Naive thymus-derived CD4-positive, alpha-beta T cell (primary cell): Measurements from ENCODE around the gene ZNF654. TPM values are rescaled to one million over a fixed set of nuclear protein-coding genes. Genes with fewer than 3 reads are reported as not detected.

ENCODE experiments used
- ATAC-seq: fragments of 150-1000 bp; cut with Tn5 transposase; 2 replicates; pipeline ENCODE4 v1.10.0; 2021; ENCODE audit warnings: mild to moderate bottlenecking, moderate library complexity
- CTCF ChIA-PET: fragments of 350-600 bp; sonication (Branson Sonifier 250); formaldehyde crosslinking; loops from one replicate; lab custom pipeline; 2021; ENCODE audit warnings: antibody characterized with exemption; lab: Charles Lee
- POLR2A ChIA-PET: fragments of 350-600 bp; sonication (Branson Sonifier 250); formaldehyde crosslinking; loops from one replicate; lab custom pipeline; 2021; ENCODE audit warnings: antibody characterized with exemption, inconsistent platforms; lab: Charles Lee
- DNase-seq, 9 donors: peaks; one replicate each; pipeline versions ENCODE4 v3.0.0 to v3.0.0-alpha.2; 2020 to 2022; ENCODE audit warnings: mixed read lengths in 1 of 9
- H3K27ac ChIP-seq: one replicate; pipeline ENCODE4 v1.7.0; 2013; ENCODE audit warnings: mild to moderate bottlenecking, low read depth, low read length, moderate library complexity
- H3K27me3 ChIP-seq, 2 donors: one replicate each; pipeline ENCODE4 v1.7.0; 2013; ENCODE audit warnings: low read length in 2 of 2, mild to moderate bottlenecking in 2 of 2, moderate library complexity in 2 of 2; ENCODE audit not compliant: control insufficient read depth in 2 of 2, insufficient read depth in 2 of 2
- H3K36me3 ChIP-seq, 3 experiments: 1 replicate in 2 of 3; 2 replicates in 1 of 3; pipeline ENCODE4 v1.7.0; 2013; ENCODE audit warnings: low read length in 3 of 3, mild to moderate bottlenecking in 3 of 3, moderate library complexity in 1 of 3; ENCODE audit not compliant: insufficient read depth in 3 of 3, control insufficient read depth in 2 of 3
- H3K4me1 ChIP-seq, 2 donors: one replicate each; pipeline ENCODE4 v1.7.0; 2013; ENCODE audit warnings: low read length in 2 of 2, mild to moderate bottlenecking in 2 of 2, moderate library complexity in 1 of 2; ENCODE audit not compliant: control insufficient read depth in 2 of 2, insufficient read depth in 2 of 2
- H3K4me3 ChIP-seq: 2 replicates; pipeline ENCODE4 v1.7.0; 2013; ENCODE audit warnings: mild to moderate bottlenecking, low read length
- H3K9me3 ChIP-seq, 3 experiments: 1 replicate in 2 of 3; 2 replicates in 1 of 3; pipeline ENCODE4 v1.7.0; 2013; ENCODE audit warnings: low read length in 3 of 3; ENCODE audit not compliant: control insufficient read depth in 2 of 3
- H3K27ac Mint-ChIP-seq, 9 donors: one replicate each; pipeline ENCODE4 v1.8.0; 2020 to 2022; ENCODE audit warnings: mixed read lengths in 9 of 9, mild to moderate bottlenecking in 8 of 9, moderate library complexity in 5 of 9, inconsistent platforms in 2 of 9
- H3K27me3 Mint-ChIP-seq, 5 donors: one replicate each; pipeline ENCODE4 v1.8.0; 2021 to 2022; ENCODE audit warnings: mixed read lengths in 5 of 5, mild to moderate bottlenecking in 1 of 5
- H3K36me3 Mint-ChIP-seq, 5 donors: one replicate each; pipeline ENCODE4 v1.8.0; 2020 to 2022; ENCODE audit warnings: mixed read lengths in 5 of 5, mild to moderate bottlenecking in 3 of 5, inconsistent platforms in 1 of 5
- H3K4me1 Mint-ChIP-seq, 7 donors: one replicate each; pipeline ENCODE4 v1.8.0; 2020 to 2022; ENCODE audit warnings: mixed read lengths in 7 of 7, mild to moderate bottlenecking in 3 of 7, inconsistent platforms in 1 of 7
- H3K4me3 Mint-ChIP-seq, 10 donors: one replicate each; pipeline ENCODE4 v1.8.0; 2020 to 2022; ENCODE audit warnings: mild to moderate bottlenecking in 10 of 10, mixed read lengths in 10 of 10, moderate library complexity in 6 of 10, inconsistent platforms in 2 of 10
- H3K9me3 Mint-ChIP-seq, 11 donors: one replicate each; pipeline ENCODE4 v1.8.0; 2020 to 2022; ENCODE audit warnings: mixed read lengths in 11 of 11, mild to moderate bottlenecking in 4 of 11, inconsistent platforms in 1 of 11, moderate library complexity in 1 of 11
- intact Hi-C, 2 donors: fragments of 100-400 bp; cut with micrococcal nuclease; formaldehyde crosslinking; loops; one replicate each; pipeline ENCODE4 v1.15.1; 2023
- polyA plus RNA-seq, 2 donors: library from polyadenylated mRNA; unstranded; fragments of 300-500 nt; fragmentation: Illumina TruSeq; gene quantifications; one replicate each; pipeline ENCODE4 v1.2.3, GENCODE V29; 2021
- total RNA-seq, 6 experiments: library from RNA in 5 of 6; stranded (reverse) in 5 of 6; gene quantifications; 1 replicate in 5 of 6; 2 replicates in 1 of 6; pipeline ENCODE4 v1.2.3 and lab custom pipeline; 2021 to 2026

Gene ZNF654
- total and polyA plus RNA-seq, 7 experiments from 2014 or later = 11.4 to 32.2 (median 13.3) TPM

GRCh38 chr3:88028876-88029275 lies 30.2 kb upstream of the ZNF654 start:
- DNase-seq (no peak), ATAC-seq (no peak)
- no peak overlapping the region for H3K4me3 ChIP-seq
- no peak overlapping the region for H3K4me3 Mint-ChIP-seq
- H3K27ac Mint-ChIP-seq = peak overlapping the region in 4 of 9 donors; percentile 42 to 58 (median 49)
- peaks cover 10 to 39% (median 38%) of the 10 kb centered on the region in 7 donors for H3K4me1 Mint-ChIP-seq
- POLR2A ChIA-PET = interaction anchor here (1.0 to 1.7 kb wide), 2 partner anchors 9 to 30 kb away, joined by 4 to 9 read pairs; partner anchors contain the start of genes CGGBP1 and ZNF654
- no peak overlapping the region for H3K27ac ChIP-seq
- no peaks in the 10 kb centered on the region for H3K27me3 ChIP-seq
- peaks cover 0 to 4% (median 0%) of the 10 kb centered on the region in 5 donors for H3K27me3 Mint-ChIP-seq
- H3K36me3 ChIP-seq = no peaks in the 10 kb centered on the region
- no peaks in the 10 kb centered on the region for H3K9me3 ChIP-seq
- peaks cover 11 to 14% of the 10 kb centered on the region in 2 donors for H3K4me1 ChIP-seq
- intact Hi-C loops = no loop called here
- peaks cover 0 to 5% (median 0%) of the 10 kb centered on the region in 5 donors for H3K36me3 Mint-ChIP-seq
- CTCF ChIA-PET = no interaction called here
- H3K9me3 Mint-ChIP-seq = peaks cover 0 to 5% (median 0%) of the 10 kb centered on the region in 11 donors

GRCh38 chr3:88030210-88030609 lies 28.8 kb upstream of the ZNF654 start:
- H3K9me3 ChIP-seq = no peaks in the 10 kb centered on the region
- ATAC-seq (no peak), DNase-seq (no peak)
- no peak overlapping the region for H3K27ac ChIP-seq
- POLR2A ChIA-PET = interaction anchor here (0.5 to 2.8 kb wide), 2 partner anchors 27 to 29 kb away, joined by 8 to 25 read pairs; partner anchors contain the start of genes CGGBP1 and ZNF654
- peaks cover 11 to 17% of the 10 kb centered on the region in 2 donors for H3K4me1 ChIP-seq
- Mint-ChIP-seq H3K9me3 (peaks cover 0 to 5% (median 0%) of the 10 kb centered on the region in 11 donors), H3K4me3 (peak overlapping the region; percentile 11 to 80 (median 70)), H3K27me3 (peaks cover 0 to 2% (median 0%) of the 10 kb centered on the region in 5 donors), H3K36me3 (peaks cover 0 to 5% (median 0%) of the 10 kb centered on the region in 5 donors), H3K27ac (peak overlapping the region in 6 of 9 donors; percentile 37 to 74 (median 52)), H3K4me1 (peaks cover 10 to 49% (median 48%) of the 10 kb centered on the region in 7 donors)
- no peaks in the 10 kb centered on the region for H3K36me3 ChIP-seq
- CTCF ChIA-PET = no interaction called here
- intact Hi-C loops = loop anchor here in 1 of 2 donors (2.0 kb wide), 1 partner anchor 23 kb away; no protein-coding TSS in a partner anchor
- peak overlapping the region; percentile 42 for H3K4me3 ChIP-seq
- H3K27me3 ChIP-seq = no peaks in the 10 kb centered on the region

GRCh38 chr3:88031642-88032077 lies 27.4 kb upstream of the ZNF654 start:
- peak overlapping the region; percentile 59 for H3K4me3 ChIP-seq
- Mint-ChIP-seq H3K9me3 (peaks cover 0 to 5% (median 0%) of the 10 kb centered on the region in 11 donors), H3K27me3 (peaks cover 0 to under 1% (median 0%) of the 10 kb centered on the region in 5 donors), H3K27ac (peak overlapping the region; percentile 82 to 95 (median 88)), H3K4me1 (peaks cover 10 to 50% (median 48%) of the 10 kb centered on the region in 7 donors), H3K4me3 (peak overlapping the region; percentile 78 to 91 (median 86)), H3K36me3 (peaks cover 0 to 4% (median 0%) of the 10 kb centered on the region in 5 donors)
- no peaks in the 10 kb centered on the region for H3K27me3 ChIP-seq
- intact Hi-C loops = loop anchor here (1.0 to 2.0 kb wide), 5 partner anchors 12 to 804 kb away; partner anchors contain the start of genes CGGBP1 (in 2 of the 2), ZNF654 (in 2 of the 2), C3orf38 (in 1 of the 2) and CHMP2B (in 1 of the 2)
- ChIA-PET CTCF (no interaction called here), POLR2A (interaction anchor here (0.6 to 2.8 kb wide), 5 partner anchors 20 to 234 kb away, joined by 3 to 25 read pairs (median 7); partner anchors contain the start of genes C3orf38, CGGBP1 and ZNF654)
- peak in 7 of 9 donors; percentile 29 to 54 (median 38) for DNase-seq
- H3K4me1 ChIP-seq = peaks cover 11 to 17% of the 10 kb centered on the region in 2 donors
- ATAC-seq = peak; percentile 76
- no peaks in the 10 kb centered on the region for H3K9me3 ChIP-seq
- peak overlapping the region; percentile 66 for H3K27ac ChIP-seq
- H3K36me3 ChIP-seq = no peaks in the 10 kb centered on the region

- H3K27ac Mint-ChIP-seq = peak overlapping the region; percentile 82 to 95 (median 88)
- peaks cover 0 to 5% (median 0%) of the 10 kb centered on the region in 11 donors for H3K9me3 Mint-ChIP-seq
- no peaks in the 10 kb centered on the region for H3K36me3 ChIP-seq
- no peaks in the 10 kb centered on the region for H3K27me3 ChIP-seq
- peak; percentile 16 for ATAC-seq
- CTCF ChIA-PET = no interaction called here
- intact Hi-C loops = loop anchor here in 1 of 2 donors (1.0 kb wide), 1 partner anchor 805 kb away; the partner anchor contains the start of gene CHMP2B
- H3K36me3 Mint-ChIP-seq = peaks cover 0 to 4% (median 0%) of the 10 kb centered on the region in 5 donors
- peak overlapping the region; percentile 63 to 91 (median 86) for H3K4me3 Mint-ChIP-seq
- DNase-seq = no peak
- POLR2A ChIA-PET = interaction anchor here (1.6 to 2.8 kb wide), 3 partner anchors 20 to 117 kb away, joined by 7 to 25 read pairs (median 10); partner anchors contain the start of genes C3orf38, CGGBP1 and ZNF654
- H3K27me3 Mint-ChIP-seq = peaks cover 0 to 3% (median 0%) of the 10 kb centered on the region in 5 donors
- peaks cover 10 to 53% (median 48%) of the 10 kb centered on the region in 7 donors for H3K4me1 Mint-ChIP-seq
- no peaks in the 10 kb centered on the region for H3K9me3 ChIP-seq
- peak overlapping the region; percentile 59 for H3K4me3 ChIP-seq
- peaks cover 11 to 17% of the 10 kb centered on the region in 2 donors for H3K4me1 ChIP-seq
- H3K27ac ChIP-seq = peak overlapping the region; percentile 66
These were observed 26.8 kb upstream of the ZNF654 start for GRCh38 chr3:88032245-88032644.

- DNase-seq (no peak), ATAC-seq (no peak)
- Histone ChIP-seq H3K4me1 (peaks cover 11 to 17% of the 10 kb centered on the region in 2 donors), H3K36me3 (no peaks in the 10 kb centered on the region), H3K27ac (no peak overlapping the region), H3K27me3 (no peaks in the 10 kb centered on the region), H3K9me3 (no peaks in the 10 kb centered on the region), H3K4me3 (no peak overlapping the region)
- H3K4me1 Mint-ChIP-seq = peaks cover 10 to 59% (median 48%) of the 10 kb centered on the region in 7 donors
- peaks cover 0 to 5% (median 0%) of the 10 kb centered on the region in 11 donors for H3K9me3 Mint-ChIP-seq
- peak overlapping the region in 9 of 10 donors; percentile 13 to 89 (median 39) for H3K4me3 Mint-ChIP-seq
- H3K27me3 Mint-ChIP-seq = peaks cover 0 to 3% (median 0%) of the 10 kb centered on the region in 5 donors
- H3K36me3 Mint-ChIP-seq = peaks cover 0 to 4% (median 0%) of the 10 kb centered on the region in 5 donors
- intact Hi-C loops = no loop called here
- ChIA-PET POLR2A (interaction anchor here (1.2 to 2.8 kb wide), 4 partner anchors 19 to 28 kb away, joined by 4 to 25 read pairs (median 8); partner anchors contain the start of genes CGGBP1 and ZNF654), CTCF (no interaction called here)
- H3K27ac Mint-ChIP-seq = peak overlapping the region in 8 of 9 donors; percentile 52 to 87 (median 80)
These were observed 26.0 kb upstream of the ZNF654 start for GRCh38 chr3:88033079-88033478.

- peak overlapping the region in 7 of 9 donors; percentile 5 to 87 (median 29) for H3K27ac Mint-ChIP-seq
- DNase-seq = no peak
- peaks cover 10 to 59% (median 48%) of the 10 kb centered on the region in 7 donors for H3K4me1 Mint-ChIP-seq
These were observed 25.2 kb upstream of the ZNF654 start for GRCh38 chr3:88033808-88034207.

More at GRCh38 chr3:88033808-88034207, 25.2 kb upstream of the ZNF654 start:
- intact Hi-C loops = loop anchor here in 1 of 2 donors (1.0 kb wide), 1 partner anchor 9 kb away; no protein-coding TSS in a partner anchor
- Mint-ChIP-seq H3K36me3 (peaks cover 0 to 4% (median 0%) of the 10 kb centered on the region in 5 donors), H3K9me3 (peaks cover 0 to 5% (median 0%) of the 10 kb centered on the region in 11 donors), H3K4me3 (peak overlapping the region in 7 of 10 donors; percentile 5 to 89 (median 26)), H3K27me3 (peaks cover 0 to 3% (median 0%) of the 10 kb centered on the region in 5 donors)
- H3K27ac ChIP-seq = no peak overlapping the region
- ATAC-seq = no peak
- peaks cover 11 to 17% of the 10 kb centered on the region in 2 donors for H3K4me1 ChIP-seq
- no peak overlapping the region for H3K4me3 ChIP-seq
- no peaks in the 10 kb centered on the region for H3K27me3 ChIP-seq
- POLR2A ChIA-PET = interaction anchor here (0.6 to 1.2 kb wide), 4 partner anchors 15 to 27 kb away, joined by 3 to 8 read pairs (median 4); partner anchors contain the start of genes CGGBP1 and ZNF654
- H3K36me3 ChIP-seq = no peaks in the 10 kb centered on the region
- H3K9me3 ChIP-seq = no peaks in the 10 kb centered on the region
- CTCF ChIA-PET = no interaction called here
